A549 (cell line): ENCODE results near the gene FBXO11. TPM values are rescaled to one million over a fixed set of nuclear protein-coding genes. Genes with fewer than 3 reads are reported as not detected.

ENCODE experiments used
- ATAC-seq, 2 experiments: fragments of 200-7000 bp in 1 of 2; fragments of >200 bp in 1 of 2; cut with Nextera tagmentation in 1 of 2; cut with Tn5 transposase in 1 of 2; 3 replicates each; pipeline versions ENCODE4 v1.8.0 to v1.9.1; 2018 to 2020; ENCODE audit warnings: mild to moderate bottlenecking in 1 of 2, moderate library complexity in 1 of 2
- CTCF ChIA-PET: fragments of 300-600 bp; sonication (Branson Sonifier 250); formaldehyde crosslinking; extraction: SDS; loops from one replicate; lab custom pipeline; 2021; ENCODE audit warnings: antibody characterized with exemption, inconsistent platforms; lab: Yijun Ruan, JAX
- POLR2A ChIA-PET: fragments of 350-600 bp; formaldehyde crosslinking; extraction: SDS; loops from one replicate; lab custom pipeline; 2021; ENCODE audit warnings: antibody characterized with exemption, inconsistent platforms; lab: Yijun Ruan, JAX
- DNase-seq, 2 experiments: peaks; one replicate each; pipeline versions ENCODE4 v3.0.0 to v3.0.0-alpha.2; 2011 to 2016; ENCODE audit warnings: low read depth in 1 of 2, low spot score in 1 of 2
- FAIRE-seq: peaks from 2 replicates; lab custom pipeline; 2011; peaks lifted over from hg19 to GRCh38; lab: Jason Lieb, UNC
- H3K27ac ChIP-seq, 2 experiments: fragments of >200 bp; sonication (Bioruptor Twin); formaldehyde crosslinking; 3 replicates each; pipeline ENCODE4 v1.5.1; 2016 to 2017
- H3K4me1 ChIP-seq: fragments of >200 bp; sonication (Bioruptor Twin); formaldehyde crosslinking; 3 replicates; pipeline ENCODE4 v1.6.1; 2016
- H3K4me2 ChIP-seq: fragments of >200 bp; sonication (Bioruptor Twin); formaldehyde crosslinking; 3 replicates; pipeline ENCODE4 v1.6.1; 2016
- H3K4me3 ChIP-seq: fragments of >200 bp; sonication (Bioruptor Twin); formaldehyde crosslinking; 3 replicates; pipeline ENCODE4 v1.5.1; 2016
- H3K9me3 ChIP-seq: fragments of >200 bp; sonication (Bioruptor Twin); formaldehyde crosslinking; 3 replicates; pipeline ENCODE4 v1.6.1; 2016
- ATOH8 ChIP-seq: fragments of 250-450 bp; sonication (Bioruptor Pico); IDR thresholded peaks from 2 replicates; pipeline ENCODE4 v1.5.0; 2020; ENCODE audit warnings: low read depth, mild to moderate bottlenecking, moderate library complexity
- CBX8 ChIP-seq: fragments of 200-600 bp; sonication (generic); IDR thresholded peaks from 2 replicates; pipeline ENCODE4 v1.6.1; 2016
- CTCF ChIP-seq: fragments of >200 bp; sonication (Bioruptor Twin); formaldehyde crosslinking; IDR thresholded peaks from 3 replicates; pipeline ENCODE4 v1.5.1; 2016
- HOXB5 ChIP-seq: fragments of 250-450 bp; sonication (Bioruptor Pico); IDR thresholded peaks from 2 replicates; pipeline ENCODE4 v1.5.0; 2020; ENCODE audit warnings: mild to moderate bottlenecking, moderate library complexity
- JUN ChIP-seq, 2 experiments: fragments of >200 bp; sonication (Bioruptor Twin); formaldehyde crosslinking; IDR thresholded peaks; 2 replicates in 1 of 2; 3 replicates in 1 of 2; pipeline ENCODE4 v1.6.1; 2016 to 2017
- KDM5A ChIP-seq: fragments of 200-600 bp; sonication (generic); IDR thresholded peaks from 2 replicates; pipeline ENCODE4 v1.6.1; 2016; ENCODE audit warnings: antibody characterized with exemption, mild to moderate bottlenecking
- MAZ ChIP-seq: fragments of 150-350 bp; IDR thresholded peaks from 2 replicates; pipeline ENCODE4 v1.6.1; 2014; ENCODE audit warnings: antibody characterized with exemption, low read depth, low read length, borderline replicate concordance
- MYC ChIP-seq: IDR thresholded peaks from 2 replicates; pipeline ENCODE4 v1.6.1; 2012; ENCODE audit warnings: mild to moderate bottlenecking, inconsistent platforms, low read length, improper control_type of control experiment, borderline replicate concordance
- NPAS2 ChIP-seq: fragments of 250-450 bp; sonication (Bioruptor Pico); IDR thresholded peaks from 2 replicates; pipeline ENCODE4 v1.8.0; 2022; ENCODE audit warnings: mild to moderate bottlenecking, moderate library complexity, borderline replicate concordance
- NR3C1 ChIP-seq: fragments of >200 bp; sonication (Bioruptor Twin); formaldehyde crosslinking; IDR thresholded peaks from 3 replicates; pipeline ENCODE4 v1.6.1; 2017
- REST ChIP-seq: fragments of 200-600 bp; sonication (generic); IDR thresholded peaks from 2 replicates; pipeline ENCODE4 v1.6.1; 2016; ENCODE audit warnings: antibody characterized with exemption, mild to moderate bottlenecking, moderate library complexity
- RNF2 ChIP-seq: fragments of 200-600 bp; sonication (generic); IDR thresholded peaks from 2 replicates; pipeline ENCODE4 v1.6.1; 2016; ENCODE audit warnings: low read depth, mild to moderate bottlenecking, antibody characterized with exemption, moderate library complexity, borderline replicate concordance
- WGBS: methylation state at CpG from one replicate; pipeline ENCODE4 v1.1.6; 2017; ENCODE audit errors: missing lambda C conversion rate; 5-methylcytosine and 5-hydroxymethylcytosine counted together
- polyA plus RNA-seq, 4 experiments: library from polyadenylated mRNA; depleted of rRNA in 3 of 4; stranded (reverse); fragments of >200 nt; fragmentation: RNase III in 1 of 4; extraction: RNeasy Plus Mini Kit Qiagen cat#74134 plus additional on column Dnase treatment in 1 of 4; gene quantifications; 2 replicates in 3 of 4; 3 replicates in 1 of 4; pipeline ENCODE4 v1.2.3, GENCODE V29; 2011 to 2017

Gene FBXO11
- polyA plus RNA-seq, 2 of the 4 experiments (the other 2 are of a cell fraction), result 51.1 to 61.4 TPM

GRCh38 chr2:47950340-47951301 lies 44.3 kb upstream of the FBXO11 start:
- H3K27ac ChIP-seq, result no peak overlapping the region
- CTCF ChIA-PET, result interaction anchor here (1.0 kb wide), 1 partner anchor 43 kb away, joined by 5 read pairs; no protein-coding TSS in a partner anchor

GRCh38 chr2:47946593-47946992 lies 40.3 kb upstream of the FBXO11 start:
- FAIRE-seq (no peak), DNase-seq (no peak), ATAC-seq (no peak)
- POLR2A ChIA-PET, result no interaction called here
- no peak overlapping the region for H3K4me2 ChIP-seq
- H3K4me3 ChIP-seq, result no peak overlapping the region
- H3K4me1 ChIP-seq, result no peaks in the 10 kb centered on the region
- WGBS, result 47% methylated on average over 5 of the region's 5 CpGs
- no peaks in the 10 kb centered on the region for H3K9me3 ChIP-seq
- TF ChIP-seq CBX8, result no peak
- no peak for TF ChIP-seq MYC
- no peak for TF ChIP-seq KDM5A
- no peak for TF ChIP-seq RNF2
- TF ChIP-seq NPAS2 (CRISPR knock-in tag), result no peak
- no peak for TF ChIP-seq JUN (IDR thresholded peaks at IDR 0.05)
- no peak for TF ChIP-seq REST
- no peak for TF ChIP-seq HOXB5 (CRISPR knock-in tag)
- TF ChIP-seq NR3C1, result no peak
- no peak for TF ChIP-seq CTCF
- TF ChIP-seq, all 56 proteins: peak for 0
- CTCF ChIA-PET, result no interaction called here
- no peak overlapping the region for H3K27ac ChIP-seq

More at GRCh38 chr2:47950340-47951301, 44.3 kb upstream of the FBXO11 start:
- H3K4me1 ChIP-seq, result no peaks in the 10 kb centered on the region
- ATAC-seq (no peak), FAIRE-seq (no peak), DNase-seq (no peak)
- no peak overlapping the region for H3K4me3 ChIP-seq
- 14% methylated on average over 2 of the region's 2 CpGs for WGBS
- H3K4me2 ChIP-seq, result no peak overlapping the region
- H3K9me3 ChIP-seq, result no peaks in the 10 kb centered on the region
- TF ChIP-seq CTCF (no peak), ATOH8 (no peak), MAZ (no peak)
- POLR2A ChIA-PET, result no interaction called here
